HepG2 (cell line): ENCODE results near the gene GTF3A. TPM values are rescaled to one million over a fixed set of nuclear protein-coding genes. Genes with fewer than 3 reads are reported as not detected.

Source experiments
- AKAP8 ChIP-seq: sonication (generic); formaldehyde crosslinking; IDR thresholded peaks from 2 replicates; pipeline ENCODE4 v1.5.1; 2020; ENCODE audit warnings: mild to moderate bottlenecking, missing genetic modification reagents
- BRCA1 ChIP-seq: sonication (generic); formaldehyde crosslinking; IDR thresholded peaks from 2 replicates; pipeline ENCODE4 v1.4.0; 2020; ENCODE audit warnings: missing genetic modification reagents
- EHMT2 ChIP-seq: fragments of 200-600 bp; sonication (generic); IDR thresholded peaks from 2 replicates; pipeline ENCODE4 v1.7.0; 2017; ENCODE audit warnings: antibody characterized with exemption, low read depth, low read length, borderline replicate concordance
- GMEB1 ChIP-seq: sonication (generic); formaldehyde crosslinking; IDR thresholded peaks from 2 replicates; pipeline ENCODE4 v1.5.1; 2020; ENCODE audit warnings: missing genetic modification reagents, mild to moderate bottlenecking, borderline replicate concordance
- HDAC2 ChIP-seq: sonication (generic); formaldehyde crosslinking; IDR thresholded peaks from 2 replicates; pipeline ENCODE4 v1.4.0; 2020; ENCODE audit warnings: missing genetic modification reagents
- HMG20A ChIP-seq: IDR thresholded peaks from 2 replicates; pipeline ENCODE4 v1.6.1; 2016; ENCODE audit warnings: borderline replicate concordance
- HMGXB4 ChIP-seq, 2 experiments: sonication (generic) in 1 of 2; formaldehyde crosslinking in 1 of 2; IDR thresholded peaks; 2 replicates each; pipeline versions ENCODE4 v1.4.0 to v1.6.1; 2018 to 2020; ENCODE audit warnings: missing genetic modification reagents in 2 of 2, borderline replicate concordance in 1 of 2, low read depth in 1 of 2, mild to moderate bottlenecking in 1 of 2, missing biosample characterization in 1 of 2
- KMT2A ChIP-seq: sonication (generic); formaldehyde crosslinking; IDR thresholded peaks from 2 replicates; pipeline ENCODE4 v1.4.0; 2020; ENCODE audit warnings: missing genetic modification reagents
- MAX ChIP-seq: IDR thresholded peaks from 2 replicates; pipeline ENCODE4 v1.6.1; 2012; ENCODE audit warnings: inconsistent platforms
- MBD4 ChIP-seq: IDR thresholded peaks from 2 replicates; pipeline ENCODE4 v1.6.1; 2012; ENCODE audit warnings: low read length, inconsistent platforms, borderline replicate concordance
- NFATC3 ChIP-seq: sonication (generic); formaldehyde crosslinking; IDR thresholded peaks from 2 replicates; pipeline ENCODE4 v1.5.1; 2020; ENCODE audit warnings: mild to moderate bottlenecking, missing genetic modification reagents
- NR2C2 ChIP-seq: sonication (generic); formaldehyde crosslinking; IDR thresholded peaks from 2 replicates; pipeline ENCODE4 v1.4.0; 2020; ENCODE audit warnings: missing genetic modification reagents, mild to moderate bottlenecking, moderate library complexity, borderline replicate concordance
- RFX1 ChIP-seq: fragments of 450-650 bp; IDR thresholded peaks from 2 replicates; pipeline ENCODE4 v1.6.1; 2017
- RFX5 ChIP-seq: IDR thresholded peaks from 2 replicates; pipeline ENCODE4 v1.6.1; 2011; ENCODE audit warnings: low read depth, low read length, improper control_type of control experiment
- SMC3 ChIP-seq: IDR thresholded peaks from 2 replicates; pipeline ENCODE4 v1.6.1; 2011; ENCODE audit warnings: low read length, improper control_type of control experiment
- TBP ChIP-seq: sonication (generic); formaldehyde crosslinking; IDR thresholded peaks from 2 replicates; pipeline ENCODE4 v1.5.0; 2020; ENCODE audit warnings: missing genetic modification reagents
- TEAD3 ChIP-seq: optimal IDR thresholded peaks from 2 replicates; pipeline ENCODE3; 2016; ENCODE audit warnings: borderline replicate concordance
- WIZ ChIP-seq: sonication (generic); formaldehyde crosslinking; IDR thresholded peaks from 2 replicates; pipeline ENCODE4 v1.5.1; 2020; ENCODE audit warnings: mild to moderate bottlenecking, missing genetic modification reagents
- ZFP41 ChIP-seq: sonication (generic); formaldehyde crosslinking; IDR thresholded peaks from 2 replicates; pipeline ENCODE4 v1.4.0; 2020; ENCODE audit warnings: mild to moderate bottlenecking, missing genetic modification reagents, borderline replicate concordance
- ZNF235 ChIP-seq: sonication (generic); formaldehyde crosslinking; IDR thresholded peaks from 2 replicates; pipeline ENCODE4 v1.8.1; 2023; ENCODE audit warnings: mild to moderate bottlenecking, missing genetic modification reagents, borderline replicate concordance
- ZNF276 ChIP-seq: sonication (generic); formaldehyde crosslinking; IDR thresholded peaks from 2 replicates; pipeline ENCODE4 v1.4.0; 2020; ENCODE audit warnings: mild to moderate bottlenecking, low read depth, missing genetic modification reagents
- ZNF891 ChIP-seq: sonication (generic); formaldehyde crosslinking; IDR thresholded peaks from 2 replicates; pipeline ENCODE4 v1.5.0; 2020; ENCODE audit warnings: mild to moderate bottlenecking, missing genetic modification reagents
- polyA plus RNA-seq, 8 experiments: library from polyadenylated mRNA; depleted of rRNA in 3 of 8; stranded (reverse) in 7 of 8; unstranded in 1 of 8; fragments of >200 nt; fragmentation: Illumina TruSeq in 4 of 8; extraction: Trizol in 4 of 8; gene quantifications; 2 replicates each; pipeline versions ENCODE4 v1.2.1 to v1.2.3, GENCODE V29; 2011 to 2016; ENCODE audit warnings: low read depth in 4 of 8, missing spikeins in 1 of 8, mixed read lengths in 1 of 8; ENCODE audit not compliant: insufficient read depth in 1 of 8
- total RNA-seq, 5 experiments: library from RNA; depleted of rRNA; stranded (reverse); fragments of >200 nt; fragmentation: Illumina TruSeq; extraction: Trizol; gene quantifications; 2 replicates each; pipeline ENCODE4 v1.2.3, GENCODE V29; 2016; ENCODE audit warnings: low read depth in 1 of 5
- TF ChIP-seq, protein P1 (sequence below): sonication (generic); formaldehyde crosslinking; IDR thresholded peaks from 2 replicates; pipeline ENCODE4 v1.5.0; 2020; ENCODE audit warnings: missing genetic modification reagents

GTF3A gene
- total and polyA plus RNA-seq, 2 of the 13 experiments (the other 11 are each of a cell fraction or from before 2014, with no cell fraction given): 42.1 to 176 TPM

- TF ChIP-seq ZNF276 (CRISPR knock-in tag) (no peak), HMGXB4 (CRISPR knock-in tag; IDR thresholded peaks at IDR 0.05; ENCODE audit: borderline replicate concordance in 1 of 2, low read depth in 1 of 2) (peak; percentile 55 to 66; a peak in 3 of 4 replicates), NFATC3 (CRISPR knock-in tag) (no peak), MAX (peak; percentile 62), RFX1 (no peak), BRCA1 (CRISPR knock-in tag) (no peak), ZNF235 (CRISPR knock-in tag) (peak; percentile 76; the same call in 1 of the 2 replicates), EHMT2 (no peak), SMC3 (peak; percentile 53), MBD4 (no peak), HDAC2 (CRISPR knock-in tag) (peak; percentile 38; the same call in 1 of the 2 replicates), HMG20A (CRISPR knock-in tag) (peak; percentile 40; the same call in 1 of the 2 replicates), ZNF891 (CRISPR knock-in tag) (peak; percentile 63; the same call in 1 of the 2 replicates), NR2C2 (CRISPR knock-in tag) (peak; percentile 65), TBP (CRISPR knock-in tag) (no peak), RFX5 (no peak), WIZ (CRISPR knock-in tag) (0 out of 2 replicates have a peak, but pooled peaks have one; percentile 83), ZFP41 (CRISPR knock-in tag) (no peak), AKAP8 (CRISPR knock-in tag) (0 out of 2 replicates have a peak, but pooled peaks have one; percentile 36), KMT2A (CRISPR knock-in tag) (no peak; the same call in 1 of the 2 replicates), GMEB1 (CRISPR knock-in tag) (peak; percentile 68; the same call in 1 of the 2 replicates), TEAD3 (CRISPR knock-in tag) (peak; percentile 41)
- TF ChIP-seq, protein P1, sequence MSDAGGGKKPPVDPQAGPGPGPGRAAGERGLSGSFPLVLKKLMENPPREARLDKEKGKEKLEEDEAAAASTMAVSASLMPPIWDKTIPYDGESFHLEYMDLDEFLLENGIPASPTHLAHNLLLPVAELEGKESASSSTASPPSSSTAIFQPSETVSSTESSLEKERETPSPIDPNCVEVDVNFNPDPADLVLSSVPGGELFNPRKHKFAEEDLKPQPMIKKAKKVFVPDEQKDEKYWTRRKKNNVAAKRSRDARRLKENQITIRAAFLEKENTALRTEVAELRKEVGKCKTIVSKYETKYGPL: no peak
These were observed 41.1 kb upstream of the GTF3A start (continued) for GRCh38 chr13:27383104-27383921.
